K562 (cell line): ENCODE data around the gene GRIN2A. TPM values are rescaled to one million over a fixed set of nuclear protein-coding genes. Genes with fewer than 3 reads are reported as not detected.

ENCODE experiments used
- ATAC-seq: fragments of 200-7000 bp; cut with Tn5 transposase; 3 replicates; pipeline ENCODE4 v1.9.1; 2020; ENCODE audit warnings: moderate library complexity
- BruUV-seq: library from RNA; stranded (reverse); fragments of 400-500 nt; replicated peaks from 2 replicates; lab custom pipeline; 2021; lab: Mats Ljungman, UMichigan
- CTCF ChIA-PET: fragments of 300-600 bp; formaldehyde crosslinking; extraction: SDS; loops from one replicate; lab custom pipeline; 2021; ENCODE audit warnings: low intra/inter-chr PET ratio; lab: Yijun Ruan, JAX
- POLR2A ChIA-PET: fragments of 300-600, 350-650 bp; sonication (Branson Sonifier 250); formaldehyde crosslinking; extraction: SDS; loops from one replicate; lab custom pipeline; 2021; ENCODE audit warnings: antibody characterized with exemption, inconsistent platforms; lab: Yijun Ruan, JAX
- DNase-seq, 4 experiments: peaks; one replicate each; pipeline versions ENCODE4 v3.0.0 to v3.0.0-alpha.2; 2011 to 2018; ENCODE audit warnings: low spot score in 3 of 4, mixed read lengths in 3 of 4; ENCODE audit errors: extremely low read depth in 1 of 4
- FAIRE-seq: peaks from 2 replicates; lab custom pipeline; 2011; peaks lifted over from hg19 to GRCh38; lab: Jason Lieb, UNC
- H2AFZ ChIP-seq: 2 replicates; pipeline ENCODE4 v1.6.0; 2011; ENCODE audit warnings: low read depth, low read length, control low read depth, inconsistent platforms
- H3K27ac ChIP-seq: fragments of 200-600 bp; 3 replicates; pipeline ENCODE4 v1.8.0; 2011; ENCODE audit warnings: low read depth, mild to moderate bottlenecking, control low read depth, inconsistent platforms, low read length, moderate library complexity, mixed read lengths; ENCODE audit errors: extremely low read depth
- H3K27me3 ChIP-seq, 2 experiments: fragments of 300-600 bp in 1 of 2; 2 replicates in 1 of 2; 3 replicates in 1 of 2; pipeline versions ENCODE4 v1.6.0 to v1.8.0; 2011; ENCODE audit warnings: inconsistent platforms in 2 of 2, low read length in 2 of 2, mild to moderate bottlenecking in 1 of 2, mixed read lengths in 1 of 2, moderate library complexity in 1 of 2; ENCODE audit not compliant: control insufficient read depth in 2 of 2, insufficient read depth in 2 of 2
- H3K36me3 ChIP-seq: fragments of 300-600 bp; 3 replicates; pipeline ENCODE4 v1.8.0; 2011; ENCODE audit warnings: mild to moderate bottlenecking, low read length, inconsistent platforms; ENCODE audit not compliant: control insufficient read depth, insufficient read depth
- H3K4me1 ChIP-seq, 2 experiments: fragments of 200-600 bp in 1 of 2; replicated peaks in 1 of 2; 2 replicates in 1 of 2; 3 replicates in 1 of 2; pipeline versions ENCODE4 v1.5.1 to v1.8.0; 2011; ENCODE audit warnings: inconsistent platforms in 2 of 2, low read length in 2 of 2, mild to moderate bottlenecking in 1 of 2, mixed read lengths in 1 of 2, moderate library complexity in 1 of 2; ENCODE audit not compliant: control insufficient read depth in 2 of 2, insufficient read depth in 2 of 2
- H3K4me2 ChIP-seq: 2 replicates; pipeline ENCODE4 v1.6.1; 2011; ENCODE audit warnings: low read length, control low read depth, inconsistent platforms, mixed read lengths; ENCODE audit not compliant: insufficient read depth
- H3K4me3 ChIP-seq: fragments of 200-600 bp; sonication (generic), shearing (Covaris generic); 2 replicates; pipeline ENCODE4 v1.5.1; 2016; ENCODE audit warnings: control low read depth, inconsistent platforms
- H3K79me2 ChIP-seq: fragments of 200-600 bp; 3 replicates; pipeline ENCODE4 v1.8.0; 2011; ENCODE audit warnings: low read length, inconsistent platforms; ENCODE audit not compliant: control insufficient read depth, insufficient read depth
- H3K9ac ChIP-seq, 2 experiments: 2 replicates each; pipeline versions ENCODE4 v1.6.0 to v1.6.1; 2011; ENCODE audit warnings: low read depth in 2 of 2, low read length in 2 of 2, control low read depth in 1 of 2, inconsistent platforms in 1 of 2, mild to moderate bottlenecking in 1 of 2, mixed read lengths in 1 of 2; ENCODE audit not compliant: insufficient read depth in 1 of 2
- H3K9me1 ChIP-seq: one replicate; pipeline ENCODE4 v1.6.0; 2011; ENCODE audit warnings: inconsistent platforms, mild to moderate bottlenecking, low read length, moderate library complexity; ENCODE audit not compliant: control insufficient read depth, insufficient read depth
- H3K9me3 ChIP-seq: replicated peaks from 2 replicates; pipeline ENCODE4 v1.5.1; 2011; ENCODE audit warnings: low read depth, low read length, inconsistent platforms; ENCODE audit not compliant: control insufficient read depth, insufficient read depth
- H4K20me1 ChIP-seq: replicated peaks from 2 replicates; pipeline ENCODE4 v1.6.1; 2011; ENCODE audit warnings: low read length, inconsistent platforms, mixed read lengths; ENCODE audit not compliant: control insufficient read depth, insufficient read depth
- HEY1 ChIP-seq: fragments of 250-450 bp; sonication (Bioruptor Pico); IDR thresholded peaks from 2 replicates; pipeline ENCODE4 v1.5.0; 2020; ENCODE audit warnings: mild to moderate bottlenecking, moderate library complexity, borderline replicate concordance
- MAFK ChIP-seq: IDR thresholded peaks from 2 replicates; pipeline ENCODE4 v1.6.1; 2011; ENCODE audit warnings: low read length, improper control_type of control experiment
- MYC ChIP-seq, 2 experiments: fragments of 250-450 bp in 1 of 2; sonication (Bioruptor Pico) in 1 of 2; IDR thresholded peaks; 2 replicates each; pipeline versions ENCODE4 v1.5.1 to v1.6.1; 2012 to 2021; ENCODE audit warnings: low read depth in 2 of 2, borderline replicate concordance in 1 of 2, improper control_type of control experiment in 1 of 2, low read length in 1 of 2, mild to moderate bottlenecking in 1 of 2, moderate library complexity in 1 of 2
- ZNF316 ChIP-seq: fragments of 450-650 bp; IDR thresholded peaks from 2 replicates; pipeline ENCODE4 v1.6.1; 2016
- WGBS: fragments of 100-300 bp; shearing (Covaris generic); methylation state at CpG from one replicate; pipeline ENCODE4 v1.1.6; 2016; ENCODE audit warnings: low coverage, mixed read lengths; ENCODE audit not compliant: insufficient coverage; ENCODE audit errors: missing lambda C conversion rate; 5-methylcytosine and 5-hydroxymethylcytosine counted together
- in situ Hi-C: fragments of 300-500 bp; cut with MboI; formaldehyde crosslinking; loops from 4 replicates; pipeline ENCODE4 v1.15.0; 2018; ENCODE audit warnings: inconsistent platforms, mixed read lengths
- intact Hi-C: fragments of 100-400 bp; cut with micrococcal nuclease; formaldehyde crosslinking; loops from 2 replicates; pipeline ENCODE4 v1.14.2; 2022
- polyA plus RNA-seq, 8 experiments: library from polyadenylated mRNA; depleted of rRNA in 4 of 8; stranded (reverse) in 5 of 8; unstranded in 3 of 8; fragments of >200 nt; fragmentation: Nextera tagmentation in 2 of 8; fragmentation: Illumina TruSeq in 1 of 8; extraction: Ambion mirVana in 2 of 8; extraction: Trizol in 1 of 8; gene quantifications; 2 replicates each; pipeline versions ENCODE4 v1.2.1 to v1.2.3, GENCODE V29; 2011 to 2014; ENCODE audit warnings: inconsistent platforms in 1 of 8, missing spikeins in 1 of 8
- total RNA-seq, 7 experiments: library from RNA; depleted of rRNA in 6 of 7; stranded (reverse); fragments of >200 nt in 6 of 7; fragmentation: Illumina TruSeq in 2 of 7; extraction: Trizol in 2 of 7; gene quantifications; 2 replicates each; pipeline versions ENCODE4 v1.2.1 to v1.2.3, GENCODE V29; 2011 to 2021; ENCODE audit warnings: low replicate concordance in 1 of 7
- TF ChIP-seq, protein P1 (sequence below): sonication (generic); formaldehyde crosslinking; IDR thresholded peaks from 2 replicates; pipeline ENCODE4 v1.8.1; 2022; ENCODE audit warnings: missing genetic modification reagents

Gene GRIN2A
- total and polyA plus RNA-seq, 9 of the 15 experiments (the other 6 are each of a cell fraction or from before 2014, with no cell fraction given): not detected

GRCh38 chr16:9992441-9992840, 189.8 kb downstream of the GRIN2A start:
- in situ Hi-C loops: no loop called here
- Histone ChIP-seq H3K36me3 (no peaks in the 10 kb centered on the region), H3K4me2 (no peak overlapping the region), H3K9me3 (no peaks in the 10 kb centered on the region), H2AFZ (no peak overlapping the region), H3K27me3 (no peaks in the 10 kb centered on the region; a peak in 1 of 5 replicates), H3K4me3 (no peak overlapping the region), H3K9ac (no peak overlapping the region), H3K4me1 (no peaks in the 10 kb centered on the region), H3K9me1 (no peaks in the 10 kb centered on the region), H4K20me1 (no peaks in the 10 kb centered on the region), H3K27ac (no peak overlapping the region), H3K79me2 (no peaks in the 10 kb centered on the region)
- 1% methylated on average over 7 of the region's 7 CpGs for WGBS
- 0 out of 2 replicates have a peak, but pooled peaks have one; percentile 7 for TF ChIP-seq ZNF316
- TF ChIP-seq, protein P1, sequence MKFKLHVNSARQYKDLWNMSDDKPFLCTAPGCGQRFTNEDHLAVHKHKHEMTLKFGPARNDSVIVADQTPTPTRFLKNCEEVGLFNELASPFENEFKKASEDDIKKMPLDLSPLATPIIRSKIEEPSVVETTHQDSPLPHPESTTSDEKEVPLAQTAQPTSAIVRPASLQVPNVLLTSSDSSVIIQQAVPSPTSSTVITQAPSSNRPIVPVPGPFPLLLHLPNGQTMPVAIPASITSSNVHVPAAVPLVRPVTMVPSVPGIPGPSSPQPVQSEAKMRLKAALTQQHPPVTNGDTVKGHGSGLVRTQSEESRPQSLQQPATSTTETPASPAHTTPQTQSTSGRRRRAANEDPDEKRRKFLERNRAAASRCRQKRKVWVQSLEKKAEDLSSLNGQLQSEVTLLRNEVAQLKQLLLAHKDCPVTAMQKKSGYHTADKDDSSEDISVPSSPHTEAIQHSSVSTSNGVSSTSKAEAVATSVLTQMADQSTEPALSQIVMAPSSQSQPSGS (CRISPR knock-in tag): no peak
- intact Hi-C loops: no loop called here
- ATAC-seq (no peak), DNase-seq (no peak), FAIRE-seq (no peak)
- ChIA-PET POLR2A (interaction anchor here (0.6 to 0.7 kb wide), 3 partner anchors 485 to 886 kb away, joined by 3 to 4 read pairs (median 3); no protein-coding TSS in a partner anchor), CTCF (no interaction called here)
- BruUV-seq: no TSS peak

- intact Hi-C loops (no loop called here), in situ Hi-C loops (no loop called here)
- no peak overlapping the region for H2AFZ ChIP-seq
- FAIRE-seq (no peak), DNase-seq (no peak), ATAC-seq (no peak)
- WGBS: 0% methylated on average over 1 of the region's 1 CpG
- BruUV-seq: no TSS peak
- no peaks in the 10 kb centered on the region for H3K27me3 ChIP-seq
- no peaks in the 10 kb centered on the region for H3K79me2 ChIP-seq
- H3K9me1 ChIP-seq: no peaks in the 10 kb centered on the region
- ChIA-PET CTCF (no interaction called here), POLR2A (no interaction called here)
- 0 out of 2 replicates have a peak, but pooled peaks cover 3% of the 10 kb centered on the region for H4K20me1 ChIP-seq
- no peak overlapping the region for H3K4me2 ChIP-seq
- H3K4me1 ChIP-seq: no peaks in the 10 kb centered on the region
- no peaks in the 10 kb centered on the region for H3K9me3 ChIP-seq
- no peaks in the 10 kb centered on the region for H3K36me3 ChIP-seq
- no peak for TF ChIP-seq MAFK
- TF ChIP-seq MYC (IDR thresholded peaks at IDR 0.05; ENCODE audit: low read depth, low read length): no peak
- no peak for TF ChIP-seq MYC (CRISPR knock-in tag; IDR thresholded peaks at IDR 0.05; ENCODE audit: borderline replicate concordance, low read depth)
- no peak for TF ChIP-seq HEY1 (CRISPR knock-in tag)
- no peak overlapping the region for H3K27ac ChIP-seq
- no peak overlapping the region for H3K9ac ChIP-seq
- H3K4me3 ChIP-seq: no peak overlapping the region
Observed at GRCh38 chr16:9980981-9981380, 201.2 kb downstream of the GRIN2A start.
